ENCODE measurements around the gene CROCC. TPM values are rescaled to one million over a fixed set of nuclear protein-coding genes. Genes with fewer than 3 reads are reported as not detected.

Gene CROCC
- total RNA-seq, 3 donors from 2014 or later: 12.2 to 32.5 (median 16.8) TPM

GRCh38 chr1:16970132-16970910 is 48.6 kb downstream of the CROCC start:
- Histone ChIP-seq H3K9me3 (no peaks in the 10 kb centered on the region), H3K36me3 (ENCODE audit: low read depth) (no peaks in the 10 kb centered on the region), H3K4me3 (no peak overlapping the region), H3K4me1 (ENCODE audit: low read depth) (no peaks in the 10 kb centered on the region)
- ATAC-seq (no peak), DNase-seq (no peak)
- no peak for TF ChIP-seq CTCF (IDR thresholded peaks at IDR 0.05)
- intact Hi-C loops (cut with DNase I, micrococcal nuclease): no loop called here

GRCh38 chr1:16971341-16972188 is 49.8 kb downstream of the CROCC start:
- Histone ChIP-seq H3K36me3 (ENCODE audit: low read depth) (no peaks in the 10 kb centered on the region), H3K4me1 (ENCODE audit: low read depth) (no peaks in the 10 kb centered on the region)
- intact Hi-C loops (cut with DNase I, micrococcal nuclease): no loop called here

GRCh38 chr1:16972189-16972895 is 50.6 kb downstream of the CROCC start:
- H3K36me3 ChIP-seq (ENCODE audit: low read depth): no peaks in the 10 kb centered on the region
- intact Hi-C loops (cut with DNase I, micrococcal nuclease): no loop called here

More at GRCh38 chr1:16971341-16972188, 49.8 kb downstream of the CROCC start:
- Histone ChIP-seq H3K9me3 (no peaks in the 10 kb centered on the region), H3K4me3 (no peak overlapping the region)
- ATAC-seq (peak; percentile 54), DNase-seq (no peak)
- TF ChIP-seq CTCF (IDR thresholded peaks at IDR 0.05): no peak

GRCh38 chr1:16973215-16973614 is 51.5 kb downstream of the CROCC start:
- ATAC-seq (no peak), DNase-seq (no peak)
- Histone ChIP-seq H3K4me3 (no peak overlapping the region), H3K36me3 (ENCODE audit: low read depth) (no peaks in the 10 kb centered on the region), H3K9me3 (no peaks in the 10 kb centered on the region), H3K4me1 (ENCODE audit: low read depth) (no peaks in the 10 kb centered on the region)
- intact Hi-C loops (cut with DNase I, micrococcal nuclease): no loop called here
- no peak for TF ChIP-seq CTCF (IDR thresholded peaks at IDR 0.05)

More at GRCh38 chr1:16972189-16972895, 50.6 kb downstream of the CROCC start:
- Histone ChIP-seq H3K4me3 (no peak overlapping the region), H3K4me1 (ENCODE audit: low read depth) (no peaks in the 10 kb centered on the region), H3K9me3 (no peaks in the 10 kb centered on the region)
- ATAC-seq: no peak
- no peak for TF ChIP-seq CTCF (IDR thresholded peaks at IDR 0.05)
- DNase-seq: no peak

- no peak for TF ChIP-seq CTCF (IDR thresholded peaks at IDR 0.05)
- ATAC-seq: no peak
- Histone ChIP-seq H3K4me1 (ENCODE audit: low read depth) (peaks cover 4% of the 10 kb centered on the region), H3K4me3 (no peak overlapping the region), H3K36me3 (ENCODE audit: low read depth) (no peaks in the 10 kb centered on the region), H3K9me3 (no peaks in the 10 kb centered on the region)
- no peak for DNase-seq
- intact Hi-C loops (cut with DNase I, micrococcal nuclease): no loop called here
Measured at GRCh38 chr1:16975211-16975610, 53.5 kb downstream of the CROCC start.

Data from mucosa of descending colon (tissue), 3 donors.